GM19240 (cell line): Measurements from ENCODE around the gene MOB2.

Experiments
- DNase-seq: peaks from one replicate; pipeline ENCODE4 v3.0.0; 2011; ENCODE audit warnings: low spot score; ENCODE audit not compliant: insufficient read length

MOB2 gene

GRCh38 chr11:1504138-1504537, 17.6 kb upstream of the MOB2 start:
- no peak for DNase-seq

- DNase-seq, result no peak
Observed at GRCh38 chr11:1503708-1504104, 17.1 kb upstream of the MOB2 start.

GRCh38 chr11:1502954-1503707, 16.6 kb upstream of the MOB2 start:
- DNase-seq, result no peak

GRCh38 chr11:1502168-1502953, 15.8 kb upstream of the MOB2 start:
- no peak for DNase-seq

GRCh38 chr11:1501421-1502167, 15.0 kb upstream of the MOB2 start:
- DNase-seq, result no peak

GRCh38 chr11:1500466-1501420, 14.2 kb upstream of the MOB2 start:
- no peak for DNase-seq

GRCh38 chr11:1499899-1500298, 13.3 kb upstream of the MOB2 start:
- DNase-seq, result no peak

- no peak for DNase-seq
Observed at GRCh38 chr11:1499261-1499890, 12.8 kb upstream of the MOB2 start.

- DNase-seq, result no peak
Observed at GRCh38 chr11:1498262-1498661, 11.7 kb upstream of the MOB2 start.

GRCh38 chr11:1497600-1497999, 11.0 kb upstream of the MOB2 start:
- no peak for DNase-seq

- DNase-seq, result no peak
Observed at GRCh38 chr11:1496761-1497095, 10.1 kb upstream of the MOB2 start.

- DNase-seq, result no peak
Observed at GRCh38 chr11:1496091-1496760, 9.6 kb upstream of the MOB2 start.

- DNase-seq, result no peak
Observed at GRCh38 chr11:1494650-1495049, 8.1 kb upstream of the MOB2 start.

- no peak for DNase-seq
Observed at GRCh38 chr11:1493650-1494244, 7.2 kb upstream of the MOB2 start.

- DNase-seq, result no peak
Observed at GRCh38 chr11:1491379-1491778, 4.8 kb upstream of the MOB2 start.

- no peak for DNase-seq
Observed at GRCh38 chr11:1490651-1491050, 4.1 kb upstream of the MOB2 start.

GRCh38 chr11:1488575-1489180, 2.1 kb upstream of the MOB2 start:
- DNase-seq, result no peak

- no peak for DNase-seq
Observed at GRCh38 chr11:1487851-1488574, 1.4 kb upstream of the MOB2 start.
